Measurements from ENCODE around the gene MACROD2.

Gene MACROD2

DNA sequence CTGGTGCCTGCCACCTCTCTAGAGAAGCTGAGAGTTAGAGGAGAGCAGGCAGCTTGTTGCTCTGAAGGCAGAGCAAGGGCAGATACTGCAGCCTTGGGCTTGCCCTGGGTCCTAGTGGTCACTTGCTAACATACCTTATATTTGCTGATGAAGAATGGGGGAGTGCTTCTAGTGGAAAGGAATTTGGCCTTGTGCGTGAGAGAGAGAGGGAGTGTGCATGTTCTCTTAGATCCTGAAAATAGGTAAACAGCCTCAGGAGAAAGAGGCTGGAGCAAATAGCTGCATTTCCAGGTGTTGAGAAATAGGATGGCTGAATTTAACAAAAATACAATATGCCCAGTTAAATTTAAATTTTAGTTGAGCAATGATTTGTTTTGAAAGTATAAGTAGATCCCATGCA is 1066.6 kb downstream of the MACROD2 start:
- ChIA-PET POLR2A (no interaction called here), CTCF (no interaction called here)
- H3K4me3 ChIP-seq (ENCODE audit: low read depth, low read length): no peak overlapping the region
- no peak for DNase-seq (ENCODE audit: low read depth, low spot score)
- TF ChIP-seq, protein P1, sequence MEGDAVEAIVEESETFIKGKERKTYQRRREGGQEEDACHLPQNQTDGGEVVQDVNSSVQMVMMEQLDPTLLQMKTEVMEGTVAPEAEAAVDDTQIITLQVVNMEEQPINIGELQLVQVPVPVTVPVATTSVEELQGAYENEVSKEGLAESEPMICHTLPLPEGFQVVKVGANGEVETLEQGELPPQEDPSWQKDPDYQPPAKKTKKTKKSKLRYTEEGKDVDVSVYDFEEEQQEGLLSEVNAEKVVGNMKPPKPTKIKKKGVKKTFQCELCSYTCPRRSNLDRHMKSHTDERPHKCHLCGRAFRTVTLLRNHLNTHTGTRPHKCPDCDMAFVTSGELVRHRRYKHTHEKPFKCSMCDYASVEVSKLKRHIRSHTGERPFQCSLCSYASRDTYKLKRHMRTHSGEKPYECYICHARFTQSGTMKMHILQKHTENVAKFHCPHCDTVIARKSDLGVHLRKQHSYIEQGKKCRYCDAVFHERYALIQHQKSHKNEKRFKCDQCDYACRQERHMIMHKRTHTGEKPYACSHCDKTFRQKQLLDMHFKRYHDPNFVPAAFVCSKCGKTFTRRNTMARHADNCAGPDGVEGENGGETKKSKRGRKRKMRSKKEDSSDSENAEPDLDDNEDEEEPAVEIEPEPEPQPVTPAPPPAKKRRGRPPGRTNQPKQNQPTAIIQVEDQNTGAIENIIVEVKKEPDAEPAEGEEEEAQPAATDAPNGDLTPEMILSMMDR (IDR thresholded peaks at IDR 0.05; ENCODE audit: insufficient read depth, low read length, missing control alignments): no peak

DNA sequence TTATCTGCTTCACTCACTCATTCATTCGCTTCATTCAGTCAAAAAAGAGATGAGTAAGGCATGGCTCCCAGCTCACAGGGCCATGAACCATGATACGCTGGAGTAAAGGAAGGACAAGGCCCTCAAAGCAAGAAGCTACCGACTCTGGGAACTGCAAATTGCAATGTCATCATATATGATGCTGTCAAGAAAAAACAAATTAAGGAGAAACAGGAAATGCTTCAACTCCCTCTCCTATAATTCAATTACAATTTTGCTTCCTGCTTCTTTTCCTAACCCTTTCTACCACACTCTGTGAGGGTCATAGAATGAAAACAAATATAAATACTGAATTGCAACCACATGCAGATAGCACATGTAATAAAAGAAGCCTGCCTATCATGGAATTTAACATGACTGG is 1067.8 kb downstream of the MACROD2 start:
- TF ChIP-seq, protein P1 (IDR thresholded peaks at IDR 0.05; ENCODE audit: insufficient read depth, low read length, missing control alignments): no peak
- DNase-seq (ENCODE audit: low read depth, low spot score): no peak
- CTCF ChIA-PET: no interaction called here
- POLR2A ChIA-PET: no interaction called here
- H3K4me3 ChIP-seq (ENCODE audit: low read depth, low read length): no peak overlapping the region

DNA sequence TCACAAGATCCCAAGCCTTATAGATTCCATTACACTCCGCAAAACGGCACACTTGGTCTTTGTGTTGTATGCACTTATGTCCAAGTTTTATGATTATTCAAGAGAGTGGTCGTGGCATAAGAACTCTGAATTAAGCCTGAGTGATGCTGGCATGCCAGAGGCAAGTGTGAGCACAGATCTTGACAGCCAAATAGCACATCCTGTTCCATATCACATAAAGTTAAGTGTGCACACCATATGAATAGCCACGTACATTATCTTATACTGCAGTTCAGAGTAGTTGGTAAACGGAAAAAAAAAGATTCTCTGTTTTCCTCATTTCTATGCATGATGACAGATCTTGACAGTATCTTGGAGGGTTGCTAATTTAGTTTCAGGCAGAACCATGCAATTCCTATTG is 1069.4 kb downstream of the MACROD2 start:
- CTCF ChIA-PET: no interaction called here
- POLR2A ChIA-PET: no interaction called here

DNA sequence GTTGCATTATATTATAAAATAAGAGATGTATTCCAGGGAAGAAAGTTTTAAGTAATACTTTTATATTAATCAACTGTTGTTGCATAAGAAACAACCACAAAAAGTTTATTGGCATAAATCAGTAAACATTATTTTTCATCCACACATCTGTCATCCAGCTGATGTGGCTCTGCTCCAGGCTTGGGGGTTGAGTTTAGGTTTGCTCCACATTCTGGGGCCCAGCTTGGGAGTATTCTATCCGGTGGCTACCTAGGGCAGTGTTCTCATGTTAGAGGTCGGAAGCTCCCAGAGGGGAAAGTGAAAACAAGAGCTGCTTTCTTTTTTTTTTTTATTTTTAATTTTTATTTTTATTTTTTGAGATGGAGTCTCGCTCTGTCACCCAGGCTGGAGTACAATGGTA is 1070.5 kb downstream of the MACROD2 start:
- ChIA-PET POLR2A (no interaction called here), CTCF (no interaction called here)
- H3K4me3 ChIP-seq (ENCODE audit: low read depth, low read length): no peak overlapping the region
- TF ChIP-seq, protein P1 (IDR thresholded peaks at IDR 0.05; ENCODE audit: insufficient read depth, low read length, missing control alignments): no peak
- DNase-seq (ENCODE audit: low read depth, low spot score): no peak

More for the DNA sequence above, 1069.4 kb downstream of the MACROD2 start:
- TF ChIP-seq, protein P1 (IDR thresholded peaks at IDR 0.05; ENCODE audit: insufficient read depth, low read length, missing control alignments): no peak
- no peak for DNase-seq (ENCODE audit: low read depth, low spot score)
- no peak overlapping the region for H3K4me3 ChIP-seq (ENCODE audit: low read depth, low read length)

DNA sequence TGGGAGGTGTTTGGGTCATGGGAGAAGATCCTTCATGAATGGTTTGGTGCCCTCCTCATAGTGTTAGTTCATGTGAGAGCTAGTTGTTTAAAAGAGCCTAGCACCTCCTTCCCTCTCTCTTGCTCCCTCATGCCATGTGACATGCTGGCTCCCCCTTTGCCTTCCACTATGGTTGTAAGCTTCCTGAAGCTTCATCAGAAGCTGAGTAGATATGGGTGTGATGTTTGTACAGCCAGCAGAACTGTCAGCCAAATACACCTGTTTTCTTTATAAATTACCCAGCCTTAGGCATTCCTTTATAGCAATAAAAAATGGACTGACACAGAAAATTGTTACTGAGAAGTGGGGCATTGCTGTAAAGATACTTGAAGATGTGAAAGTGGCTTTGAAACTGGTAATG is 1073.2 kb downstream of the MACROD2 start:
- POLR2A ChIA-PET: no interaction called here
- CTCF ChIA-PET: no interaction called here

DNA sequence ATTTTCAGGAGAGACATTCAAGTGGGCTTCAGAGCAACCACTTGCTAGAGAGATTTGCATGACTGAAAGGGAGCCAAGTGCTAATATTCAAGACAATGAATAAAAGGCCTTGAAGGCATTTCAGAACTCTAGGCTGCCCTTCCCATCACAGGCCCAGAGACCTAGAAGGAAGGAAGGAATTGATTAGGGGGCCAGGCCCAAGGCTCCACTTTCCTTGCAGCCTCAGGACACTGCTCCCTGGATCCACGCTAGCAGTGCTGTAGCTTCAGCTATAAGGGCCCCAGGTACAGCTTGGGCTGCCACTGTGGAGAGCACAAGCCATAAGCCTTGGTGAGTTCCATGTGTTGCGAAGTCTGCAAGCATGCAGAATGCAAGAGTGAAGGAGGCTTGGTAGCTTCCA is 1074.0 kb downstream of the MACROD2 start:
- POLR2A ChIA-PET: no interaction called here
- TF ChIP-seq, protein P1 (IDR thresholded peaks at IDR 0.05; ENCODE audit: insufficient read depth, low read length, missing control alignments): no peak
- DNase-seq (ENCODE audit: low read depth, low spot score): no peak
- H3K4me3 ChIP-seq (ENCODE audit: low read depth, low read length): no peak overlapping the region
- CTCF ChIA-PET: no interaction called here

More for the DNA sequence above, 1073.2 kb downstream of the MACROD2 start:
- TF ChIP-seq, protein P1 (IDR thresholded peaks at IDR 0.05; ENCODE audit: insufficient read depth, low read length, missing control alignments): no peak
- H3K4me3 ChIP-seq (ENCODE audit: low read depth, low read length): no peak overlapping the region
- no peak for DNase-seq (ENCODE audit: low read depth, low spot score)
